NCI-H128 (cell line): ENCODE data around the gene PLCB4.

Experiments
- DNase-seq: peaks from one replicate; lab custom pipeline; 2025; ENCODE audit not compliant: unreplicated experiment; lab: John Stamatoyannopoulos, UW

PLCB4 gene

GRCh38 chr20:9100691-9101090, 31.8 kb downstream of the PLCB4 start:
- DNase-seq = no peak

- no peak for DNase-seq
Measured at GRCh38 chr20:9102456-9102855, 33.6 kb downstream of the PLCB4 start.

DNA sequence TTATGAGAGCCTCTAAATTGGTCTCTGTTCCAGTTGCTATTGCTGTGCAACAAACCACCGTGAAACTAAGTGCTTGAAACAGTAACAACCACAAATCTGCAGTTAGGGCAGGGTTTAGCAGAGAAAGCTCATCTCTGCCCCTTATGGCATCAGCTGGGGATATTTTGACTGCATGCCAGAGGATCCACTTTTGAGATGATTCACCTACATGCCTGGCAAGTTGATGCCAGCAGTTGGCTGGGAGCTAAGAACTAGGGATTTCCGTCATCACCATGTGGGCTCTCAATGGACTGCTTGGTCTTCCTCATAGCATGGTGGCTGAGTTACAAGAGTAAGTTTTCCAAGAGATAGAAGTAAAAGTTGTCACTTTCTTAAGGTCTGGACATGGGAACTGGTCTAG, 35.1 kb downstream of the PLCB4 start:
- no peak for DNase-seq

GRCh38 chr20:9108260-9108659, 39.4 kb downstream of the PLCB4 start:
- no peak for DNase-seq

DNA sequence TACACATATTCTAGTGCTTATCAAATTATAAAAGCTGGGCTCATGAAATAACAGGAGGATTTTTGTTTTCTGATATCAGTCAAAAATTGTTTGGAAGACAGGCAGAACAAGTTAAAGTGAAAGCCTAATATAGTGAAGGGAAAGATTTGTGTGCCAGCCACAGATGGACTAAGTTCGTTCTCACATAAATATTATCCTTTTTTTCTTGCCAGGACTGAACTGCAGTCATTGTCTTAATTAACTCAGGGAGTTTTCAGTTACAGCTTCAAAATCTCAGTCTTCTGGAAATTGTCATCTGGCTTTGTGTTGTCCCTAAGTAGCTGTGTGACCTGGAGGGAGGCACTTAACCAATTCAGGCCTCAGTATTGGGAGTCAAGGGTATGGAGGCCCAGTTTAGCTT, 40.7 kb downstream of the PLCB4 start:
- DNase-seq = no peak

DNA sequence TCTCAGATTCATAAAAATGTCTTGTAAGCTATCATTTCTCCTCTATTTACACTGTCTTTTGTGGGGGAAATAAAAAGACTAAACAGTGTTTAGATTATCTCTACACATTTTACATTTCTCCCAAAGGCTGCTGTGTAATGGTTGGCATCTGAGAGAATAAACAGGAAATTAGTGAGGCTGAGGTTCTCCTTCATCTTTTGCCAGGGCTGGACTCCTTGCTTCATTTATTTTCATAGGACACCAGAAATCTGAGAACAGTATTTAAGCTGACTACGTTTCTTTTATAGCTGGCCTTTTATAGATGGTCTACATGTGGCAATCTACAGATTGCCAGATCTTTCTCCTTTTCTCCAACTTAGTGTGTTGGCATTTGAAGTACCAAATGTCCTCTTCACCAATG, 41.5 kb downstream of the PLCB4 start:
- no peak for DNase-seq

GRCh38 chr20:9110916-9111432, 42.1 kb downstream of the PLCB4 start:
- no peak for DNase-seq

GRCh38 chr20:9112541-9113515, 43.9 kb downstream of the PLCB4 start:
- no peak for DNase-seq

GRCh38 chr20:9114709-9115108, 45.8 kb downstream of the PLCB4 start:
- DNase-seq = no peak

GRCh38 chr20:9117548-9117947, 48.7 kb downstream of the PLCB4 start:
- no peak for DNase-seq

GRCh38 chr20:9119776-9120175, 50.9 kb downstream of the PLCB4 start:
- DNase-seq = no peak

DNA sequence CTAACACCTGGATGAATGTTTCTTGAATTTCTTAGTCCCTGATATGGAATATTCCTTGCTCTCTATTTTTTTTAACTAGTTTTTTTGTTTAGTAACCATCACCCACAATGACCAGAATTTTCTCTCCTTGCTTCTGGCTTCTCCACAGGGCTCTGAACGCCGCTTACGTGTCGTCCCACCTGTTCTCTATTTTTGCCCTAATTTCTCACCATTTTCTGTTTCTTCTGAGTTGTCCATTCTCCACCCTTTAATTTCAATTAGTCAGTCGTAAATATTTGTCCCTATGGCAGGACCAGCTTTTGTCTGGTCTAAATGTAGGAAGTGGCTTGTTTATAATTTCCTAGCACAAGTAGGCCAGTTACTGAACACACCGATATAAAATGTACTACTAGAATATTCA, 52.3 kb downstream of the PLCB4 start:
- DNase-seq = no peak

DNA sequence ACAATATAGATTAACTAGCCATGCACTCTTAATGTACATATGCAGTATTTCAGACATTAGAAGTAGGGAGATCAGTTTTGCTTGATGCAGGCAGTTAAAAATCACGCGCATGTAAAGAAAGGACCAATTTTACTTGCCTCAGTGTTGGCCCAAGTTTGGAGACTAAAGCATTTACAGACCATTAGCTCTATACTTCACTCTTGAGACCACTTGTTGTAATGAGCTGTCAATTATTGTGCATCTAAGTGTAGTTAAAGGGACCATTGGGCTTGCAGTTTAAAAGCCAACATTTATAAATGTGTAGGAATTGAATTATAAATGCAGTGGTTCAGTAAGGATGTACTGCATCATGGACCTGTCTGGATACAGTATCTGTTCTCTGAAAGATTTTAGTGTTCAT, 53.7 kb downstream of the PLCB4 start:
- no peak for DNase-seq

GRCh38 chr20:9126527-9126926, 57.6 kb downstream of the PLCB4 start:
- no peak for DNase-seq

- no peak for DNase-seq
Measured at GRCh38 chr20:9128568-9128967, 59.7 kb downstream of the PLCB4 start.

DNA sequence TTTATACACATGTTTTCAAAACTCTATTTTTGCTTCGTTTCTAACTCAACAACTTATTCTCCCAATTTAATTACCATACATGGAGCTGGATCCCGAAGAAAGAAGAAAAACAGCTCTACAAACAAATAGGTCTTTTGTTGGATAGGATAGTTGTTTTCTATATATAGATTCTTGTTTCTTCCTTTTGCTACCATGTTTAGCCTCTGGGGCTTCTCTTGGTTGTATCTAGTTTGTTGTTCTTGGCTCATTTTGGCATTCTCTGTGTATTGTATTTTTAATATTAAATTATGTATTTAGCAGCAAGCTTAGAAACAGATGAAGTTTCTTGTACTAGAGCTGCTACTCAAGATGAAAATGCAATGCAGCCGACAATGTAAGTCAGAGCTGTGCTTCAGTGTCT, 60.9 kb downstream of the PLCB4 start:
- no peak for DNase-seq

DNA sequence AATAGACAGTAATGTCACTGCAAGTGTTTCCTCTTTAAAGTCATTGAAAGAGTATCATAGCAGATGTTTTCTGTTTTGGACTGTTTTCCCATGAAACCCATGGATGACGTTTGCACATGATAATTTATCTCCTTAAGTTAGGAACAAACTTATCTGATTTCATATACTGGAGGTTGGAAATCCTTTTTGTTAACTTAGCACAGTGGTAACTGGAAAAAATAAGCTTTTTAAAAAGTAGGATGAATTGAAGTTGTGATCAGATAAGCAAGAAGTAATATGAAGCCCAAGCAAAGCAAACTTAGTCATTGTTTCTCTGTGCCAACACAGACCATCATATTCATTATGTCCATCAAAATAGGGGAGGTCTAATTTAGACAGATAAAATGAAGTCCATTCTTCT, 61.6 kb downstream of the PLCB4 start:
- DNase-seq = no peak

- DNase-seq = no peak
Measured at GRCh38 chr20:9131841-9132240, 63.0 kb downstream of the PLCB4 start.

GRCh38 chr20:9134346-9134745, 65.5 kb downstream of the PLCB4 start:
- no peak for DNase-seq

- DNase-seq = no peak
Measured at GRCh38 chr20:9136114-9136513, 67.2 kb downstream of the PLCB4 start.

DNA sequence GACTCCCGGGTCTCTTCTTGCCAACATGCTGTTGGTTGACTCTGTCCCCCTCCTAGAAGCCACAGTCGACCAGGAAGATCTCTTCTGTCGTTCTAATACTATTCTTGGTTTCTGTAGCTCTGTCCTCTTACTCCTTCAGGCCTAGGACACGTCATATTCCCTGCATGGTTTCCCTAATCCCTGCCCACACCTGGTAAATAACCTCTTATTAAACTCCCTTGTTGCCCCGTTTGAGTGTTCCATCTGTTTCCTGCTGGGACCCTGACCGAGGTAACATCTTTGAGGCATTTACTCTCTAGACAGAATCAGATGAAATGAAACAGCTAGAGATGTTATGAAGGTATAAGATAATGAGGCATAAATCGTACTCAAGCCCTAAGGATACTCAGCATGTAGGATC, 68.1 kb downstream of the PLCB4 start:
- peak; percentile 20 for DNase-seq

GRCh38 chr20:9139106-9139833, 70.4 kb downstream of the PLCB4 start:
- DNase-seq = no peak
